Progenitor cell of endocrine pancreas (in vitro differentiated cells): ENCODE results near the gene FRMD4A. TPM values are rescaled to one million over a fixed set of nuclear protein-coding genes. Genes with fewer than 3 reads are reported as not detected.
A peak's percentile ranks its signal among the peaks of the same experiment; 100 is the strongest.

Source experiments
- DNase-seq: peaks from one replicate; pipeline ENCODE4 v3.0.0; 2021; ENCODE audit warnings: low spot score; ENCODE audit not compliant: unreplicated experiment
- H3K27ac Mint-ChIP-seq: 2 replicates; pipeline ENCODE4 v1.8.0; 2021; ENCODE audit warnings: mild to moderate bottlenecking, moderate library complexity, mixed read lengths
- H3K27me3 Mint-ChIP-seq: 2 replicates; pipeline ENCODE4 v1.8.0; 2021; ENCODE audit warnings: mixed read lengths
- H3K36me3 Mint-ChIP-seq: 2 replicates; pipeline ENCODE4 v1.8.0; 2022; ENCODE audit warnings: mixed read lengths; ENCODE audit not compliant: insufficient read depth
- H3K4me1 Mint-ChIP-seq: 2 replicates; pipeline ENCODE4 v1.8.0; 2021; ENCODE audit warnings: low read depth, mixed read lengths
- H3K4me3 Mint-ChIP-seq: 2 replicates; pipeline ENCODE4 v1.8.0; 2021; ENCODE audit warnings: low read depth, mild to moderate bottlenecking, moderate library complexity, mixed read lengths
- H3K9me3 Mint-ChIP-seq: 2 replicates; pipeline ENCODE4 v1.8.0; 2021; ENCODE audit warnings: low read depth, mixed read lengths
- total RNA-seq: library from RNA; stranded (reverse); gene quantifications from 2 replicates; pipeline ENCODE4 v1.2.1, GENCODE V29; 2021
- TF ChIP-seq, protein P1 (sequence below): fragments of 200-600 bp; sonication (generic); IDR thresholded peaks from one replicate; pipeline ENCODE4 v1.5.0; 2021; ENCODE audit warnings: antibody characterized with exemption, mild to moderate bottlenecking; ENCODE audit not compliant: unreplicated experiment

The FRMD4A gene
- total RNA-seq, 1 donor from 2014 or later: 42.2 TPM

- Mint-ChIP-seq H3K9me3 (peaks cover 8% of the 10 kb centered on the region), H3K27me3 (peaks cover 59% of the 10 kb centered on the region), H3K4me3 (no peak overlapping the region), H3K27ac (no peak overlapping the region), H3K36me3 (peaks cover 4% of the 10 kb centered on the region), H3K4me1 (peaks cover 13% of the 10 kb centered on the region)
- DNase-seq: no peak
- TF ChIP-seq, protein P1, sequence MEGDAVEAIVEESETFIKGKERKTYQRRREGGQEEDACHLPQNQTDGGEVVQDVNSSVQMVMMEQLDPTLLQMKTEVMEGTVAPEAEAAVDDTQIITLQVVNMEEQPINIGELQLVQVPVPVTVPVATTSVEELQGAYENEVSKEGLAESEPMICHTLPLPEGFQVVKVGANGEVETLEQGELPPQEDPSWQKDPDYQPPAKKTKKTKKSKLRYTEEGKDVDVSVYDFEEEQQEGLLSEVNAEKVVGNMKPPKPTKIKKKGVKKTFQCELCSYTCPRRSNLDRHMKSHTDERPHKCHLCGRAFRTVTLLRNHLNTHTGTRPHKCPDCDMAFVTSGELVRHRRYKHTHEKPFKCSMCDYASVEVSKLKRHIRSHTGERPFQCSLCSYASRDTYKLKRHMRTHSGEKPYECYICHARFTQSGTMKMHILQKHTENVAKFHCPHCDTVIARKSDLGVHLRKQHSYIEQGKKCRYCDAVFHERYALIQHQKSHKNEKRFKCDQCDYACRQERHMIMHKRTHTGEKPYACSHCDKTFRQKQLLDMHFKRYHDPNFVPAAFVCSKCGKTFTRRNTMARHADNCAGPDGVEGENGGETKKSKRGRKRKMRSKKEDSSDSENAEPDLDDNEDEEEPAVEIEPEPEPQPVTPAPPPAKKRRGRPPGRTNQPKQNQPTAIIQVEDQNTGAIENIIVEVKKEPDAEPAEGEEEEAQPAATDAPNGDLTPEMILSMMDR: no peak
Observed at GRCh38 chr10:14016011-14016536, 314.6 kb downstream of the FRMD4A start.

DNA sequence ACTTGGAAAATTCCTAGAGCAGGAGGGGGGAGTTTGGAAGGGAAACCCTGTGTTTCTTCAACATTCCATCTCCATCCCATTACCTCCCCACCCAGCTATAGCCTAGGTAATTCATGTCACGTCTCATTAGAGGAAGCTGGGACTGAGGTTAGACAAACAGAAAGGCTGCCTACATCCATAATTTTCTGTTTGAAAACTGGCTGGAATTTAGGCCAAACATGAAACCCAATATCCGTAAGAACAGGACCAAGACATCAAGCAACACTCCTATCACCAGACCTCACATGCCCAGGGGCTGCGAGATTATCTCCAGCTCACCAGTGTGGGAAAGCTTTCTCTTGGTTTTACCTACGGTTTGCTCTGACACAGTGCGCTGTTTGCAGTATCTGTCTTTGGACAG lies 316.3 kb downstream of the FRMD4A start:
- Mint-ChIP-seq H3K4me3 (no peak overlapping the region), H3K9me3 (peaks cover 8% of the 10 kb centered on the region), H3K27ac (no peak overlapping the region), H3K4me1 (peaks cover 22% of the 10 kb centered on the region), H3K36me3 (peaks cover 4% of the 10 kb centered on the region), H3K27me3 (peaks cover 62% of the 10 kb centered on the region)
- no peak for DNase-seq
- TF ChIP-seq, protein P1: no peak

GRCh38 chr10:14010769-14011574 lies 319.8 kb downstream of the FRMD4A start:
- peaks cover 16% of the 10 kb centered on the region for H3K4me1 Mint-ChIP-seq
- H3K36me3 Mint-ChIP-seq: no peaks in the 10 kb centered on the region
- no peak for DNase-seq
- H3K9me3 Mint-ChIP-seq: no peaks in the 10 kb centered on the region
- no peak overlapping the region for H3K4me3 Mint-ChIP-seq
- H3K27ac Mint-ChIP-seq: no peak overlapping the region
- TF ChIP-seq, protein P1: no peak
- peaks cover 61% of the 10 kb centered on the region for H3K27me3 Mint-ChIP-seq

DNA sequence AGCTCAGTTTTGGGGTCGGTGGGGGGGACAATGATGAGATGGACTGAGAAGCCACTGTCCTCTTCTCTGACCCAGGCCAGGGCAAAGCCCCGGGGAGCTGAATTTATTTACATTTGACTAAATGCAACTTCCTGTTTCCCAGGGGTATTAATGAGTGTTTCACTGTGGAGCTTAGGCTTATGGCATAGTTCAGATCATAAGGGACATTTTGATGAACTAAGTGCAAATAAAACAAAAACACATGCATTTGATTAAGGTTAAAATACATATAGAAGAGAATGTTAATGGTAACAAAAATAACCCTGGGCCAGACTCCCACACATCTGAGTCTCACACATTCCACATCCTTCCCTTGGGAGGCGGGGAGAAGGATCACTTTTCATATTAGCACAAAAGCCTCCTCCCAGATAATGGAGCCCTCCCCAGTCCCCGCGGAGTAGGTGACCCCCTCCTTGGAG lies 320.6 kb downstream of the FRMD4A start:
- TF ChIP-seq, protein P1: no peak
- peaks cover 58% of the 10 kb centered on the region for H3K27me3 Mint-ChIP-seq
- H3K4me3 Mint-ChIP-seq: no peak overlapping the region
- peaks cover 16% of the 10 kb centered on the region for H3K4me1 Mint-ChIP-seq
- no peaks in the 10 kb centered on the region for H3K36me3 Mint-ChIP-seq
- peak overlapping the region; percentile 82 for H3K27ac Mint-ChIP-seq
- no peak for DNase-seq
- H3K9me3 Mint-ChIP-seq: no peaks in the 10 kb centered on the region

DNA sequence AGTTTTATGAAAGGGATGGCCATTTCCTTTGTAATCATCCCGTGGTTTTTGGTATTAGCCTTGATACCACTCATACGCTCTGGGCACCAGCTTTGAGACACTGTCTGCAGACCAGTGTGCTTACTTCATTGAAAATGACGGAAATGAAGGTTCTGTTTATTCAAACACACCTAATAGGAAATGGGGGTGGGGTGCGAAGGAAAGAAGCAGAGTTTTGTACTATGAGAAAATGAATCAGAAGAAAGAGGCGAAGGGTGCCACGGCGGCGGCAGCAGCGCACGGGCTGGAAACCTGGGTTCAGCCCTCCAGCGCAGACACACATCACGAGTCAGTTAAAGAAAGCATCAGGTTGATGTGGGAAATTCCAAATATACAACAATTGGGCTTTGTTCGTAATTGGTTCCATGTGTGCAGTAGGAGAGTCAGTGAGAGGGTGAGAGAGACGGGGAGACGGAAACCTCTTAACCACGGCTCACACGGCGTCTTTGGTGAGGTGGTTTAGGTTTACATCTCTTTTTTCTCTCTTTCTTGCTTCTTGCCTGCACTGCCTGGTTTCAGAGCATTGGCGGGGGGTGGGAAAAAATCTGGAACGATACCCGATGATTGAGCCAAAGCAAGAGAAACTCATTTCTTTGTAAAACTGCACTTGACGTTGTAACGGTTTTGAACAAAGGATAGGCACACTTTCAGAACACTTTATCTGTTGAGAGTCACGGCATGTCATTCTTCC lies 321.2 kb downstream of the FRMD4A start:
- DNase-seq: no peak
- Mint-ChIP-seq H3K36me3 (no peaks in the 10 kb centered on the region), H3K4me1 (peaks cover 16% of the 10 kb centered on the region), H3K27ac (no peak overlapping the region), H3K4me3 (no peak overlapping the region), H3K9me3 (no peaks in the 10 kb centered on the region), H3K27me3 (peaks cover 57% of the 10 kb centered on the region)
- TF ChIP-seq, protein P1: no peak
